A549 treated with DMSO at 1 μM for 4 hours (cell line): ENCODE results near the gene SUV39H1. TPM values are rescaled to one million over a fixed set of nuclear protein-coding genes. Genes with fewer than 3 reads are reported as not detected.

Experiments
- total RNA-seq: library from RNA; stranded (reverse); fragments of 200-300 nt; extraction: Qiagen RNA extraction; gene quantifications from 5 replicates; pipeline ENCODE4 v1.2.3, GENCODE V29; 2022; ENCODE audit warnings: low read depth

Gene SUV39H1, protein sequence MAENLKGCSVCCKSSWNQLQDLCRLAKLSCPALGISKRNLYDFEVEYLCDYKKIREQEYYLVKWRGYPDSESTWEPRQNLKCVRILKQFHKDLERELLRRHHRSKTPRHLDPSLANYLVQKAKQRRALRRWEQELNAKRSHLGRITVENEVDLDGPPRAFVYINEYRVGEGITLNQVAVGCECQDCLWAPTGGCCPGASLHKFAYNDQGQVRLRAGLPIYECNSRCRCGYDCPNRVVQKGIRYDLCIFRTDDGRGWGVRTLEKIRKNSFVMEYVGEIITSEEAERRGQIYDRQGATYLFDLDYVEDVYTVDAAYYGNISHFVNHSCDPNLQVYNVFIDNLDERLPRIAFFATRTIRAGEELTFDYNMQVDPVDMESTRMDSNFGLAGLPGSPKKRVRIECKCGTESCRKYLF
- total RNA-seq: 21.1 to 23.8 TPM (median 21.9 TPM) in 5 replicates

GRCh38 chrX:48696301-48696908 is at the start of gene SUV39H1:
SUV39H1 (plus strand) TSS chrX:48696734; CDS start chrX:48696785, 51 bp downstream.

GRCh38 chrX:48683411-48683982 is 13.0 kb upstream of the SUV39H1 start, which contains the start of gene WAS:
WAS (plus strand) TSS chrX:48683799; CDS start chrX:48683854, 55 bp downstream.

Other genes starting within 250 kb of the SUV39H1 start
- gene SLC38A5, start 226.5 kb upstream of the SUV39H1 start, total RNA-seq: 0.10 to 0.44 TPM (median 0.39 TPM) in 5 replicates
- gene FTSJ1, start 220.5 kb upstream of the SUV39H1 start, total RNA-seq: 67.1 to 74.5 TPM (median 72.5 TPM) in 5 replicates
- gene PORCN, start 187.7 kb upstream of the SUV39H1 start, total RNA-seq: 15.2 to 19.4 TPM (median 17.0 TPM) in 5 replicates
- 138 to 148 TPM (median 144 TPM) in 5 replicates for gene EBP, start 174.9 kb upstream of the SUV39H1 start, total RNA-seq
- 10.6 to 11.8 TPM (median 10.7 TPM) in 5 replicates for gene TBC1D25, start 157.0 kb upstream of the SUV39H1 start, total RNA-seq
- 293 to 598 TPM (median 332 TPM) in 5 replicates for gene RBM3, start 122.2 kb upstream of the SUV39H1 start, total RNA-seq
- gene WDR13, start 99.2 kb upstream of the SUV39H1 start, total RNA-seq: 60.5 to 73.7 TPM (median 65.5 TPM) in 5 replicates
- gene WAS, start 12.9 kb upstream of the SUV39H1 start, total RNA-seq: 0.09 to 0.39 TPM (median 0.18 TPM) in 5 replicates
- not detected in 5 replicates for gene GLOD5, start 65.0 kb downstream of the SUV39H1 start, total RNA-seq
- gene GATA1, start 89.9 kb downstream of the SUV39H1 start, total RNA-seq: not detected in 5 replicates
- 25.5 to 31.5 TPM (median 30.2 TPM) in 5 replicates for gene HDAC6, start 105.3 kb downstream of the SUV39H1 start, total RNA-seq
- gene ERAS, start 129.8 kb downstream of the SUV39H1 start, total RNA-seq: 0.06 to 0.17 TPM (median 0.13 TPM) in 3 of 5 replicates, not detected in the others
- gene PCSK1N, start 138.9 kb downstream of the SUV39H1 start, total RNA-seq: 12.5 to 45.5 TPM (median 39.5 TPM) in 5 replicates
- 84.7 to 110 TPM (median 97.3 TPM) in 5 replicates for gene TIMM17B, start 201.0 kb downstream of the SUV39H1 start, total RNA-seq
- 94.0 to 114 TPM (median 101 TPM) in 5 replicates for gene PQBP1, start 201.2 kb downstream of the SUV39H1 start, total RNA-seq
- gene SLC35A2, start 214.9 kb downstream of the SUV39H1 start, total RNA-seq: 57.8 to 68.9 TPM (median 66.8 TPM) in 5 replicates
- gene PIM2, start 222.3 kb downstream of the SUV39H1 start, total RNA-seq: 9.4 to 11.6 TPM (median 10.2 TPM) in 5 replicates